NCI-H1694 treated with DMSO at 0.1 percent for 48 hours (cell line): ENCODE results near the gene DGLUCY.
"Not testable (repeated sequence)": the region's sequence is repeated elsewhere in the genome, so short reads cannot be mapped to it uniquely, and the experiment has no call there.

Experiments used
- DNase-seq: peaks from one replicate; lab custom pipeline; 2025; lab: John Stamatoyannopoulos, UW

DGLUCY gene

DNA sequence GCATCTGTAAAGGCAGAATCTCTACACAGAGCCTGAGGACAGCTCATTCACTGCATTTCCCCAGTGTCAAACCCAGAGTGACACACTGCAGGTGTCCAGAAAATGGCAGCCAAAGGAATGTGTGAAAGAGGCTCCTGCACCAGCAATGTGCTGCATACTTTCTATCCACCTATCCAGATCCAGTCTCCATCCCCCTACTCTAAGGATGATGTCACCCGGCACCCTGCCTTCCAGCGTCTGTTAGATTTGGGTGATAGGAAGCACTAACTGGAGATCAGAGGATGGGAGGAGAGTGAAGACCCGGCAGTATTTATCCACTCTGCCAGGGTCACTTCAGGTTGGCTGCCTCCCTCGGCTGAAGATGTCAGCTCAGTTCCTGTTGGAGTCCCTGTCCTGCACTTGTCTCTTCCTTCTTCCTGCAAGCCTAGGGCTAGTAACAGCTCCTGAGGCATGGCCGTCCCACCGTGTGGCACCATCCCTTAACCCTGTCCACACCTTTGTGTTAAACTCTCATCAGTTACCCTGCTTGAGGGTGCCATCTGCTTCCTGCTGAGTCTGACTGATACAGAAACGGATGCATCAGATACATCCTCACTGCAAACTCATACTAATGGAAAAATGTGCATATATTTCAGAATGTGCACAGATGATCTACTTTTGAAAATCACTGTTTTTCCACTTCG is 143.6 kb downstream of the DGLUCY start:
- DNase-seq, result peak; percentile 94

DNA sequence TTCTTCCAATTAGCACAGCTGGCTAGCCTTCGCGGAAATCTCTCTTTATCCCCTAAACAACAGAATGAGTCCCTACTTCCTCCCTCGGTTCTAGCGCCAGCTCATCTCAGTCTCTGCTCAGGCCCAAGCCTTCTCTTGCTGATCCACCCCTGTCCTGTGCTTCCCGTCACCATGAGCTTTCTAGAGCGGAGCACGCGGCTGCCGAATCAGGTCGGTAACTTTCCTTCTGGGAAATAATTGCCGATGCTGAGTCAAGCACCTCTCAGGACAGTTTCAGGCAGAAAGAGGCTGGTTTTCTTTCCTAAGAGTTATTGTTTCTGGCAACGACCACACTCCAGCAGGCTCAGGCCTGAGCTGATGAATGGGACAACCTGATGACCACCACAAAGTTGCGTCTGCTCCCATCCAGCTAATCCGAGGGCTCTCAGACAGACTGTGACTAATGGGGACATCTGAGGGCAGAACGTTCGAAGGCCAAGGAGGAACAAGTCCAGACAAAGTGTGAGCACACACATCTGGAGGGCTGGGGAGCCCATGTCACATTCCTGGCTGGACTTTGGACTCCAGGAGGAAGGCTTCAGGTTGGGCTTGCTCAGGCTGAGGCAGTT is 144.2 kb downstream of the DGLUCY start:
- no peak for DNase-seq

DNA sequence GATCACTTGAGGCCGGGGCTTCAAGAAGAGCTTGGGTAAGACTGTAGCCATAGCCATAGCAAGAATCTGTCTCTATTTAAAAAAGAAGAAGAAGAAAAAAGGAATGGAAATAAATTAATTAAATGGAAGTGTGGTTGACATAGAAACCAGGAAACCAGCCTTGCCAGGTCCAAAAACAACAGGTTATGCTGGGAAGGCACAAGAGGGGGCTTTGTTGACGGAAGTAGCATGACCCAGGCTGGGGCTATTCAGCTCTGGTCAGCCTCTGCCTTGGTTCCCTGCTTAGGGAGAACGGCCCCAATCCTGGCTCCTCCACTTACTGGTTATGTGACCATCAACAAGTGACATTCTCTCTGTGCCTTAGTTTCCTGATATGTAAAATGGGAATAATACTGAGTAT is 145.0 kb downstream of the DGLUCY start:
- DNase-seq, result no peak

DNA sequence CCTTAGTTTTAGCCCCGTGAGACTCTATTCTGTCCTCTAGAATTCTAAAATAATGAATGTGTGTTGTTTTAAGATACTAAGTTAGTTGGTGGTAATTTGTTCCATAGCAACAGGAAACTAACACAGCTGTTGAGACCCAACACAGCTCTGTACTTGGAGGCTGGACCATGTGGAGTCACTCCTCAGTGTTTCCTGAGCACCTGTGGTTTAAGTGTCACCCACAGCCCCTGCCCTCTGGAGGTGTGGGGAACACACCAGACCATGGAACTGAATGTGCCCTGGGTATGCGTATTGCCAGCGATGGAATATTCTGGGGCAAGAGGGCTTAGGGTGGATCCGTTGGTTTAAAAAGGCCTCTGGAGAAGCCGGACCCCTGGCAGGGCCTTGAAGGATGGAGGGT is 147.2 kb downstream of the DGLUCY start:
- DNase-seq, result no peak

DNA sequence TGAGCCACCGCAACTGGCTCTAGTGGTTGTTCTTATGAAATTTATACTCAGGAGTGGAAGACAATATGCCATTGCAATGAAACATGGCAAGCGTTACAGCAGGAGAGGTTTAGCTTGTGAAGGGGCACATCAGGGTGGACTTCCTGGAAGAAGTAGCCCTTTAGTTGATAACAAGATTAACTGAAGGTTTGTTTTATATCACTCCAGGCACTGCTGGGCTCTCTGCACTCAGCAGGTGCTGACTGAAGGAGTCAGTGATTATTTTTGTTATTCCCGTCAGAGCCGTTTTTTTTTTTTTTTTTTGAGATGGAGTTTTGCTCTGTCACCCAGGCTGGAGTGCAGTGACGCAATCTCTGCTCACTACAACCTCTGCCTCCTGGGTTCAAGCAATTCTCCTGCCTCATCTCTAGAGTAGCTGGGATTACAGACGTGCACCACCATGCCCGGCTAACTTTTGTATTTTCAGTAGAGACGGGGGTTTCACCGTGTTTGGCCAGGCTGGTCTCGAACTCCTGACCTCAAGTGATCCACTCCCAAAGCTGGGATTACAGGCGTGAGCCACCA is 148.2 kb downstream of the DGLUCY start:
- DNase-seq, result no peak

DNA sequence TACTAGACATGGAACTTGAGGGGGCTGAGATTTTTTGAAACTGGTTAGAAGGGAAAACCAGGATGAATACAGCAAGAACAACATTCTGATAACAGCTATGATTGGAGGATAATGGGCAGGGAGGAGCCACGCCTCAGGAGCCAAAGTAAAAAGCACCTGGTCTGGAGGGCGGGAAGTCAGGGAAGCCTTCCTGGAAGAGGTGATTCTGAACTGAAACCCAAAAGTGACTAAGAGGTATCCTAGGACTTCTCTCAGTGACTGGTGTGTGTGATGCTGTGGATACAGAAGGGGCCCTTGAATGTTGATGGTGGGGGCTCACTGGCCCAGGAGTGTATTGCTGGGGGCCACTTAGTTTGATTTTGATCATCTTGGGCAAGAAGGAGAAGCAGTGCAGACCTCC is 149.5 kb downstream of the DGLUCY start:
- DNase-seq, result no peak

DNA sequence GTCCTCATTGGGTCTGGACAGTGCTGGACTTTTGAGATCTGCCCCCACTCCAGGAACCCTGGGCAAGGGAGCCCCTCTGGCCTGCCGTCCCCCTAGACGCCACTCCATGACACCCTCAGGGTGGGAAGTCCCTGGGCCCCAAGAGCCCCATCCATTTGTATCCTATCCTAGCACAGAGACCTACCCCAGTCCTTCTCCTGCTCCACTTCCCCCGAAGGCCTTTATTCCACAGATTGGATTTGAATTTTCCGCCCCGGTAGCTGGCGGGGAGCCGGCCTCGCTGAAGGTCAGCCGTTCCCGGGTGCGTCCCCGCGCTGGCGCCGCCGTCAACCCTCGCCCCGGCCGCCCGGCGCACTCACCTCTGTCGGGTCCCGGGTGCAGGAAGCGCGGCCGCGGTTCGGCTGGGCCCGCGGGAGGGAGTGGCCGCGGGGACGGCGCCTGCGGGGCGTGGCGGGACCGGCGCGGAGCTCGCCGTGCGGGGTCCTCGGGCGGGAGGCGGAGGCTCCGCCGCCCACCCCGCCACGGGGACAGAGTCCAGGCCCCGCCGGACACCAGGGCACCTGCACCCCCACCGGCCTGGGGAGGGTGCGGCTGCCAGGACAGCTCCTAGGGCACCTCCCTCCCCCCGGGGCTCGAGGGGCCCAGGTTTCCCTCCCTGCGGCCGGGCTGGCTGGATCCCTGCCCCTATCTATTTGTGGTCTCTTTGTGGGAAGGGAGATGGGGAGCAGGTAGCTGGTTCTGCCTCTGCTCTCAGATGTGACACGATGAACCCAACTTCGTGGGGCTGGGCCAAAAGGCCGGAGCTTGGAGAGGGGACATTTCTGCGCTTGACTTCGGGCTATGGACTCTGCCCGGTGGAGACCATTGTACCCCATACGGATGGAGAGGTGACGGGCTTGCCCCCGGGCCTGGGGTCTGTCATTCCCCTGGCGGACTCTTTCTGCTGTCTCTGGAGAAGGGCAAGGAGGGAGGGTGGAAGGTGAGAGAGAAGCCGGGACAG is 150.6 kb downstream of the DGLUCY start:
- no peak for DNase-seq

DNA sequence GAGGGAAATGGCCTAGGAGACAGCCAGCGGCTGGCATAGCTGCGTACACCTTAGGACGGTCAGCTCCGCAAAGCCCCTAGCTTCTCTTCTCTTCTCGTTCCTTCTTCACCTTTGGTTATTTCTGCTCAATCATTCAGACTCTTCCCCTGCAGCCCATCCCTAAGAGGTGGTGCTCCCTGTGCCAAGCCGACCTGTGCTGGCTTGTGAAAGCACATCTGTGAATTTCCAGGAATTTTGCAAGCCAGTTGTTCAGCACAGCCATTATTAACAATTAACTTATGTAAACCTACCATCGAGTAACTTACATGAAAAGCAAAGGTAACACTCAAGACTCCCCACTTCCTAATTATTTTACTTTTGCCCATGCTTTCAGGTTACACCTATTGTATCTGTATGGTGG is 151.5 kb downstream of the DGLUCY start:
- DNase-seq, result no peak

DNA sequence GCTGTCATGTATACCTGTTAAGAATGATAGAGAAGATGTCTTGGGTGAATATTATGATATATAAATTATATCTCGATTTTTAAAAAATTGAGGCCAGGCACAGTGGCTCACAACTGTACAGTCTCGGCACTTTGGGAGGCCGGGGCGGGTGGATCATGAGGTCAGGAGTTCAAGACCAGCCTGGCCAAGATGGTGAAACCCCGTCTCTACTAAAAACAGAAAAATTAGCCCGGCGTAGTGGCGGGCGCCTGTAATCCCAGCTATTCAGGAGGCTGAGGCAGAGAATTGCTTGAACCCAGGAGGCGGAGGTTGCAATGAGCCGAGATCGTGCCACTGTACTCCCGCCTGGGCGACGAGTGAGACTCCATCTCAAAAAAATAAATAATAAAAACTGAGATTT is 152.4 kb downstream of the DGLUCY start:
- DNase-seq, result not testable (repeated sequence)

DNA sequence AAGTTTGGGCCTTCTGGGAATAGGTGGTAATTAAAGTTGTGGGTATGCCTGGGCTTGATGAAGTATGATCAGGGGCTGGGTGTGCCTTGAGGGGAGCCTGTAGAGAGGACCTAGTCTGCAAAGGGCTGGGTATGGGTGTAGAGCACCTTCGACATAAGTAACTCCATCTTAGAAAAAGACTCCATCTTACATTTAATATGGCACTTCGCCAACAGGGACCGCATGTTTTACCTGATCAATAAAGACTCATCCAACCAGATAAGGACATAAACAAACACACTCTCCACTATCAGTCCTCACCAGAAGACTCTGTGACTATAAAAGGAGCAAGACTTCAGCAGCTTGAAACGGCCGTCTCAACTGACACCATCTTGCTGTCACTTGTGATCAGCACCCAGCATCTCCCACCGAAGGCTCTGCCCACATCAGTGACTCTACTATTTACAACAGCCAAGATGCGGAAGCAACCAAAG is 154.1 kb downstream of the DGLUCY start:
- DNase-seq, result no peak

DNA sequence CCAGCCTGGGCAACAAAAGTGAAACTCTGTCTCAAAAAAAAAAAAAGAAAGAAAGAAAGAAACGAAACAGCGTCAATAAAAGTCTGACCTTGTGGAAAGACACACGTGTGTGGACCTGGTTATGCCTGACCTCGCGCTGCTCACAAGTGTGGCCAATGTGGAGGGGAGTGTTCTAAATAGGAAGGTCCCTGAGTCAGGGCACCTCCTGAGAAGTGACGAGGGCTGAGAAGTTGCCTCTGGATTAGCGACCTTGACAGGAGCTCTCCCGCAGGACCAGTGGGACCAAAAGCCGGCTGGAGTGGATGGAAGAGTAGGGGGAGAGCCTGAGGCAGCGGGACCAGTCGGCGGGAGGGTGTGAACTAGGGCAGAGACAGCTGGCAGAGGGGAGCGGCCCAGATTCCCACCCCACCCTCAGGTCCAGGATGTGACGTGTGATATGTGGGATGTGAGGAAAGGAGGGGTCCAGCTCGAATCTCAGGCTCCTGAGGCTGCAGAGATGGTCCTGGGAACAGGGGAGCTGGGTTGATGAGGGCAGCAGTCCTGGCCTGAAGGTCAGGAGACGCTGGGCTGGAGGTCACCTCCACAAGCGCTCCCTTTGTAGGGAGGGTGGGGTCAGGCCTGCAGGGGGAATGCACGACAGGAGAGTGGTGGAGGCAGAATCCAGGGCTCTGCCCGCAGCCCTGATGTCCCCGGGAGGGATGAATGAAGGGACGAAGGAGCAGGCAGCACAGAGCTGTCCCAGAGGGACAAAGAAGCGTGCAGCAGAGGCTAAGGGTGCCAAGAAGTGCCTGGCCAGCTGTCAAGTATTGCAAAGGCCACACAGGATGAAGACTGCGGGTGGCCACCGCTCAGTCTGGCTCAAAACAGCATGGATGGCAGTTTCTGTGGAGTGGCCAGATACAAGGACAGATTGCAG is 155.5 kb downstream of the DGLUCY start:
- no peak for DNase-seq

DNA sequence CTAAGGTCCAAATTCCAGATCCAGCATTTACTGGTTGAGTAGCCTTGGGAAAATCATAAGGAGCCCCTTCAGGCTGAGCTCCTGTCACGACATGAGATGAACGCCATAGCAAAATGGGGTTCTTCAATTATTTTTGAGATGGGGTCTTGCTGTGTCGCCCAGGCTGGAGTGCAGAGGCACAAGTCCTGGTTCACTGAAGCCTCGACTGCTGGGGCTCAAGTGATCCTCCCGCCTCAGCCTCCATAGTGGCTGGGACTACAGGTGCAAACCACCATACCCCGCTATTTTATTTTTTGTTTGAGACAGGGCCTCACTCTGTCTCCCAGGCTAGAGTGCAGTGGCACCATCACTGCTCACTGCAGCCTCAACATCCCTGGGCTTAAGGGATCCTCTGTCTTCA is 156.3 kb downstream of the DGLUCY start:
- DNase-seq, result no peak

DNA sequence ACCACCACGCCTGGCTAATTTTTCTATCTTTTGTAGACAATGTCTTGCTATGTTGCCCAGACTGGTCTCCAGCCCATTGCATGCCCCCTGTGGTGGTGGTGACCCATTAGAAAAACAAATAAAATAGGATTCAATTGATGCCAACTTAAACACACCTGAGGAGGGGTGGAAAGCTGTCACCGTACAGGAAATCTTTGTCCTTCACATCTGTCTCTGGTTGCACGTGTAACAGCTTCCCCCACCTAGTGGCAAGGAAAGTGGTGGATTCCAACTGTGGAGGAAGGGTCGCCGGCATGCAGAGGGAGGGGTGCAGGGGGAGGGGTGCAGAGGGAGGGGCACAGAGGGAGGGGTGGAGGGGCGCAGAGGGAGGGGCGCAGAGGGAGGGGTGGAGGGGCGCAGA is 156.7 kb downstream of the DGLUCY start:
- peak; percentile 20 for DNase-seq

DNA sequence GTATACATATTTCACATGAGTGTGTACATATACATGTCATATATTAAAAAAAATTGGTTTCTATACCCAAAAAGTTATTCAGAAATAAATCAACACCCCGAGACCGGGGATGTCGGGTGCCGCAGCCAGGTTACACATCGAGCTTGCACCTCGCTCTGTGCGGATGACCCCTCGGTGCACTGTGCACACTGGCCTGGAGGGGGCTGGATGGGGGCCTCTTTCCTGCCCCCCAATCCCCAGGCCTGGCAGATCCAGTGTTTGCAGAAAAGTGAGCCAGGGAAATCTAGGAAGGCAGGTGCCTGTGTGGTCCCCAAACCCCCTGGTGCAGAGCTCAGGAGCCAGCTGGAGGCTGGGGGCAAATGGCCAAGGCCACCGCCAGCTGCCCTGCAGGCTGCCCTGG is 157.8 kb downstream of the DGLUCY start:
- no peak for DNase-seq

DNA sequence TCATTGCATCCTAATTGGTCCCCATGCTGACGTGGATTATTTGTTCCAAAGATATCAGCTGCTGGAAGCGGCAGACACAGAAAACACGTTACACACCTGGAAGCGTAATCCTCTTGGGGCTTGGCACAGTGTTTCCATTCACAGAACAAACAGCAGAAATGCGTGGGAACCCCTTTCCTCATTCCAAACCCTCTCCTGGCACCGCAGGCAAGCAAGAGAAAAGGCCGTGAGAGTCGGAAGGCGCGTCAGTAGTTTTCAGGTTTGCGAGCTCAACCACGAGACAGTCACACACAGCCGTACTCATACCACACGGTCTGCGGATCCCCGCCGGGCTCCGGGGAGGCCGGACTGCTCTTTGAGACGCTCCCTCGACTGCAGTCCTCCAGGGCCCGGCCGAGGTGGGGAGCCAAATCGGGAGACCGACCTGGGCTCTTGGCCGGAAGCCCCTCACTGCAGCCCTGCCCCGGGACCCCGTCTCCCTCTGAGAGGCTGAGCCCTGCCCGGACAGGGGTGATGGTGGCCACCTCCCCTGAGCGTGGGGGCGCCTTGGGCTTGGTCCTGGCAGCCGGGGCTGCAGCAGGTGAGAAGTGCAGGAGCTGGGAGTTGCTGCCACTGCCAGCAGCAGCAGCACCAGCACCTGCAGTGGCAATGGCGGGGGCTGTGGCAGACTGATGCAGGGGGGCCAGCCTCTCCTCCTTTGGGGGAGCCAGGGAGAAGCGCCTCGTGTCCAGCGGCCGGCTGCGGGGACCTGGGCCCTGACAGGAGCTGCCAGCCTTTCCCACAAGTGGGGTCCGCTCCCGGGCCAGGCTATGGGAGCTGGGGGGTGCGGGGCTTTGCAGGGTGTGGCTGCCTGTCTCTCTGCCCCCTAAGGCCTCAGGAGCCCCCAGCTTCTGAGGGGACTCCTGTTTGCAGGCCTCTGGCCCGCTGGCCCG is 158.7 kb downstream of the DGLUCY start:
- DNase-seq, result no peak

DNA sequence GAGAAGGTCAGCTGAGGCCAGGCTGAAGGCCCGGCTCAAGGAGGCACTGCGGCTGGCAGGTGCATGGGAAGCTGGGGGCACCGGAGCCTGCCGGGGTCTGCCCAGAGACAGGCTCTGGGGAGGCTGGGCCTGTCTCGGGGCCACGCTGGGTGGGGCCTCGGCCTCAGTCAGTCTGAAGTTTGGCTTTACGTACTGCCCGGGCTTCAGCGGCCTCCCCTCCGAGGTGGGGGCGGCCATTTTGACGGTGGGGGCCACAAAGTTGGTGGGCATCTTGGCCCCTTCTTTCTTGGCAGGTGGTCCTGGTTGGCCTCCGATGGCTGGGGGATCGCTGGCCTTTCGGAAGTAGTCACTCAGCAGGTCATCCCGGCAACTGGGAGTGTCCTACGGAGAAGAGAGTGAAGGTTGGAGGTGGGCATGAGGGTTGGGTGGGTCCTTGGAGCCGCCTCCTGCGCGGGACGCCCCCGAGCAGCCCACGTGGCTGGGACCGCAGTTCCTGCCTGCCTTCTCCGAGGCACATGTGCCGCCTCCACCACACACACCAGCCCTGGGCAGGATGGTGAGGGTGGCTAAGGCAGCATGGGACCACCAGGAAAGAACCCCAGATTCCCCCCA is 159.5 kb downstream of the DGLUCY start:
- DNase-seq, result no peak

DNA sequence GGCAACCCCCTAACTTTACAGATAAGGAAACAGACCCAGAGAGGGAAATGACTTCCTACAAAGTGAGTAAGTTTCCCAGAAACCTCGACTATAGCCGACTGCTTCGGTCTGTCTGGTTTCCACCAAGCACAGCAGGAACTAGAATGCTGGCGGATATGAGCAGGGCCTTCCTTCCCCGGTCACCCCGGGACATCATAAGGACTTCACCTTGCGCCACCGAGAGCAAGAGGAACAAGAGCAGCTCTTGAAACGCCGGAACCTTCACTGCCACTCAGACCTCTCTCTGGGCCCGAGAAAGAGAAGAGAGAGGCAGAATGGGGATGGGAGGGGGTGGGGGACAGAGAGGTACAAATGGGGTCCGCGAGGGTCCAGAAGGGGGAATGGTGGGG is 160.0 kb downstream of the DGLUCY start:
- no peak for DNase-seq

DNA sequence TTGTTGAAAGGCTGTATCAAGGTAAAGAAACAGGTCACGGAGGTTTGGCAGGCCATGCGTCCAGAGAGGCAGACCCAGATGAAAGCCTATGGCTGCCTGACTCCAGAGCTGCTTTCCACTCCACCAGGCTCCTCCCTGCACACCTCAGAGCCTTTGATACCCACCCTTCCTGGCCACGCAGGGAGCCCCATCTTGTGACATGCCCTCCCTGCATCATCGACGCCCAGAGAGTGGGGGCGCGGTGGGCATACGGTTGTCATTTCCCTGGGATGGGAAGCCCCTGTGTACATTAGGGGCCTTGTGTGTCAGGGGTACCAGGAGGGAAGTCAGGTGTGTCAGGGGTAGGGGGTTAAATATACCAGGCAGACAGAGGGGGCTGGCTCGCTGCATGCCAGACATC is 160.9 kb downstream of the DGLUCY start:
- no peak for DNase-seq
